ENCODE measurements around the gene ZNF460. TPM values are rescaled to one million over a fixed set of nuclear protein-coding genes. Genes with fewer than 3 reads are reported as not detected.
"Not testable (repeated sequence)": the region's sequence is repeated elsewhere in the genome, so short reads cannot be mapped to it uniquely, and the experiment has no call there.

ZNF460 gene
- total RNA-seq, 2 donors from 2014 or later, result 28.5 to 35.1 TPM

GRCh38 chr19:57269515-57270250 is 10.6 kb upstream of the ZNF460 start:
- H3K9ac ChIP-seq (ENCODE audit: low read depth in 2 of 2, low read length in 2 of 2), result no peak overlapping the region
- H3K4me1 ChIP-seq, result no peaks in the 10 kb centered on the region
- TF ChIP-seq CTCF (IDR thresholded peaks at IDR 0.05), result no peak
- H3K27ac ChIP-seq, result no peak overlapping the region
- no peaks in the 10 kb centered on the region for H3K9me3 ChIP-seq
- H3K4me3 ChIP-seq, result no peak overlapping the region
- no peaks in the 10 kb centered on the region for H3K36me3 ChIP-seq
- no peak for DNase-seq
- intact Hi-C loops (cut with DNase I), result no loop called here
- no peaks in the 10 kb centered on the region for H3K27me3 ChIP-seq

GRCh38 chr19:57271280-57271679 is 9.0 kb upstream of the ZNF460 start:
- no peaks in the 10 kb centered on the region for H3K36me3 ChIP-seq
- H3K9me3 ChIP-seq, result no peaks in the 10 kb centered on the region
- H3K27ac ChIP-seq, result no peak overlapping the region
- DNase-seq, result no peak
- H3K4me3 ChIP-seq, result no peak overlapping the region
- no peak for TF ChIP-seq CTCF (IDR thresholded peaks at IDR 0.05)
- no peak overlapping the region for H3K9ac ChIP-seq (ENCODE audit: low read depth in 2 of 2, low read length in 2 of 2)
- H3K27me3 ChIP-seq, result no peaks in the 10 kb centered on the region
- intact Hi-C loops (cut with DNase I), result no loop called here
- H3K4me1 ChIP-seq, result no peaks in the 10 kb centered on the region

GRCh38 chr19:57273014-57273413 is 7.3 kb upstream of the ZNF460 start:
- no peak for TF ChIP-seq CTCF (IDR thresholded peaks at IDR 0.05)
- intact Hi-C loops (cut with DNase I), result no loop called here

GRCh38 chr19:57276430-57276829 is 3.9 kb upstream of the ZNF460 start:
- no peak overlapping the region for H3K9ac ChIP-seq (ENCODE audit: low read depth in 2 of 2, low read length in 2 of 2)
- H3K9me3 ChIP-seq, result no peaks in the 10 kb centered on the region
- DNase-seq, result no peak
- no peak overlapping the region for H3K4me3 ChIP-seq
- no peak for TF ChIP-seq CTCF (IDR thresholded peaks at IDR 0.05)
- H3K4me1 ChIP-seq, result no peaks in the 10 kb centered on the region
- H3K27ac ChIP-seq, result no peak overlapping the region
- intact Hi-C loops (cut with DNase I), result no loop called here
- H3K36me3 ChIP-seq, result no peaks in the 10 kb centered on the region
- H3K27me3 ChIP-seq, result no peaks in the 10 kb centered on the region

More at GRCh38 chr19:57273014-57273413, 7.3 kb upstream of the ZNF460 start:
- DNase-seq, result no peak
- no peak overlapping the region for H3K4me3 ChIP-seq
- H3K4me1 ChIP-seq, result no peaks in the 10 kb centered on the region
- no peaks in the 10 kb centered on the region for H3K36me3 ChIP-seq
- H3K27me3 ChIP-seq, result no peaks in the 10 kb centered on the region
- H3K27ac ChIP-seq, result no peak overlapping the region
- H3K9ac ChIP-seq (ENCODE audit: low read depth in 2 of 2, low read length in 2 of 2), result no peak overlapping the region
- no peaks in the 10 kb centered on the region for H3K9me3 ChIP-seq

GRCh38 chr19:57278481-57278880 is 1.8 kb upstream of the ZNF460 start:
- DNase-seq; H3K4me3 ChIP-seq; H3K9me3 ChIP-seq; H3K36me3 ChIP-seq; H3K4me1 ChIP-seq; H3K9ac ChIP-seq (ENCODE audit: low read depth in 2 of 2, low read length in 2 of 2); H3K27me3 ChIP-seq; intact Hi-C loops (cut with DNase I); H3K27ac ChIP-seq: not testable (repeated sequence)

- Histone ChIP-seq H3K9ac (ENCODE audit: low read depth in 2 of 2, low read length in 2 of 2) (peak overlapping the region; percentile 93 to 99), H3K27me3 (no peaks in the 10 kb centered on the region), H3K36me3 (no peaks in the 10 kb centered on the region), H3K4me3 (peak overlapping the region; percentile 93), H3K27ac (peak overlapping the region; percentile 96), H3K9me3 (no peaks in the 10 kb centered on the region), H3K4me1 (peaks cover 8% of the 10 kb centered on the region)
- no peak for TF ChIP-seq CTCF (IDR thresholded peaks at IDR 0.05)
- peak; percentile 91 for DNase-seq
- intact Hi-C loops (cut with DNase I), result loop anchor here (5.0 kb wide), 1 partner anchor 37 kb away; the partner anchor contains the start of gene ZNF805
Observed at GRCh38 chr19:57279418-57280164, 694 bp upstream of the ZNF460 start.

Measured in colonic mucosa (tissue), 4 donors.